Measurements from ENCODE around the gene CFAP126.
A peak's percentile ranks its signal among the peaks of the same experiment; 100 is the strongest.
"Not testable (repeated sequence)": the region's sequence is repeated elsewhere in the genome, so short reads cannot be mapped to it uniquely, and the experiment has no call there.

Gene CFAP126

DNA sequence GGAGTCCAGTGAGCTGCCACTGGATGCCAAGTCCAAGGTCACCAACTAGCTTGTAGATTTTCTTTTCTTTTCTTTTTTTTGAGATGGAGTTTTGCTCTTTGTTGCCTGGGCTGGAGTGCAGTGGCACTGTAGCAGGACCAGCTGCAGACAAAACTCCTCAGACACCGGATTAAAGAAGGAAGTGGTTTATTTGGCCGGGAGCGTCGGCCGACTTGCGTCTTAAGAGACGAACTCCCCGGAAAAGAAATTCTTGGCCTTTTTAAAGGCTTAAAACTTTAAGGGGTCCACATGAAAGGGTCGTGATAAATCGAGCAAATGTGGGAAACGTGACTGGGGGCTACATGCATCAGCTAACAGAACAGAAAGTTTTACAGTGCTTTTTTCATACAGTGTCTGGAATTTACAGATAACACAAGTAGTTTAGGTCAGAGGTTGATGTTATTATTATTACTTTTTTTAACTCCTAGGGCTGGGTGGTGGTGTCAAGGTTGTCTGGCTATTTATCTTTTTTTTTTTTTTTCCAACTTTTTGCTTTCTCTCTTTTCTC is 36.4 kb upstream of the CFAP126 start:
- no peak for DNase-seq (ENCODE audit: low read depth)
- H3K4me3 ChIP-seq (ENCODE audit: low read depth, low read length), result no peak overlapping the region
- TF ChIP-seq MYC (IDR thresholded peaks at IDR 0.05; ENCODE audit: low read depth, low read length), result no peak

DNA sequence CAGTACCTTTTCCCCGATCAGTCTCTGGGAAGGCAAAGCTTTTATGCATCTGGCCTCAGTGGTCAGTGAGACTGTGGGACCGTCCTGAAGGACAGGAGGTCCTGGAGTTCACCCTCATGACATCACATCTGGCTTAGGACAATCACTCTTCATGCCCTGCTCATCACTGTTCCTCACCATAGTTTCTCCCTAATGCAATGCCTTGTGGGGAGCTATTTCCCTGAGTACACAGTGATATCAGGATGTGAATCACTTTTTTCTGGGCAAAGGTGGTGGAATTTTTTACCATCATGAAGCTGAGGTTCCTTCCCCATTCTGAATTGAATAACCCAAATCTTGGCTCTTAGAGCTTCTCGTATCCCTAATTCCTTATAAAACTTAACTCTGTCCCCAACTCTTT is 34.8 kb upstream of the CFAP126 start:
- DNase-seq (ENCODE audit: low read depth), result no peak
- no peak overlapping the region for H3K4me3 ChIP-seq (ENCODE audit: low read depth, low read length)
- no peak for TF ChIP-seq MAX (IDR thresholded peaks at IDR 0.05; ENCODE audit: low read depth, low read length)
- no peak for TF ChIP-seq MYC (IDR thresholded peaks at IDR 0.05; ENCODE audit: low read depth, low read length)
- TF ChIP-seq, protein P1, sequence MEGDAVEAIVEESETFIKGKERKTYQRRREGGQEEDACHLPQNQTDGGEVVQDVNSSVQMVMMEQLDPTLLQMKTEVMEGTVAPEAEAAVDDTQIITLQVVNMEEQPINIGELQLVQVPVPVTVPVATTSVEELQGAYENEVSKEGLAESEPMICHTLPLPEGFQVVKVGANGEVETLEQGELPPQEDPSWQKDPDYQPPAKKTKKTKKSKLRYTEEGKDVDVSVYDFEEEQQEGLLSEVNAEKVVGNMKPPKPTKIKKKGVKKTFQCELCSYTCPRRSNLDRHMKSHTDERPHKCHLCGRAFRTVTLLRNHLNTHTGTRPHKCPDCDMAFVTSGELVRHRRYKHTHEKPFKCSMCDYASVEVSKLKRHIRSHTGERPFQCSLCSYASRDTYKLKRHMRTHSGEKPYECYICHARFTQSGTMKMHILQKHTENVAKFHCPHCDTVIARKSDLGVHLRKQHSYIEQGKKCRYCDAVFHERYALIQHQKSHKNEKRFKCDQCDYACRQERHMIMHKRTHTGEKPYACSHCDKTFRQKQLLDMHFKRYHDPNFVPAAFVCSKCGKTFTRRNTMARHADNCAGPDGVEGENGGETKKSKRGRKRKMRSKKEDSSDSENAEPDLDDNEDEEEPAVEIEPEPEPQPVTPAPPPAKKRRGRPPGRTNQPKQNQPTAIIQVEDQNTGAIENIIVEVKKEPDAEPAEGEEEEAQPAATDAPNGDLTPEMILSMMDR (IDR thresholded peaks at IDR 0.05; ENCODE audit: low read depth, low read length), result no peak
- no peak for TF ChIP-seq POLR2A (IDR thresholded peaks at IDR 0.05; ENCODE audit: extremely low read depth, insufficient read length)

GRCh38 chr1:161399257-161399998 is 31.8 kb upstream of the CFAP126 start:
- TF ChIP-seq MAX (IDR thresholded peaks at IDR 0.05; ENCODE audit: low read depth, low read length), result no peak
- TF ChIP-seq, protein P1 (IDR thresholded peaks at IDR 0.05; ENCODE audit: low read depth, low read length), result peak; percentile 44
- no peak for TF ChIP-seq MYC (IDR thresholded peaks at IDR 0.05; ENCODE audit: low read depth, low read length)
- TF ChIP-seq POLR2A (IDR thresholded peaks at IDR 0.05; ENCODE audit: extremely low read depth, insufficient read length), result peak; percentile 56
- DNase-seq (ENCODE audit: low read depth), result peak; percentile 93
- H3K4me3 ChIP-seq (ENCODE audit: low read depth, low read length), result peak overlapping the region; percentile 82

DNA sequence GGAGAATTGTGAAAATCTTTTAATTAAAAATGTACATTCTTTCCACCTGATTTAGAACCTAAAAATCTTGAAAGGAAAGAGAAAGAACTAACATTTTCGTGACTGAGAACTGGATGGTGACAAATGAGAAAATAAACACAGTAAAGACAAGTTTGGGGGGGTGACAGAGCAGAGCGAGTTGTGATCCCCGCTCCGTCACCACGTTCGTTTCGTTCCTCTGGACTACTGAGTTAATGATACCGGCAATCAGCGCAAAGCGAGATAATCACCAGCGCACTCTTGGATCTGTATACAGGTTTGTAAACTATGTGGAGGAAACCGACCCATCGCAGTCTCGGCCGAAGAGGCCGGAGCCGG is 31.2 kb upstream of the CFAP126 start:
- peak overlapping the region; percentile 82 for H3K4me3 ChIP-seq (ENCODE audit: low read depth, low read length)
- TF ChIP-seq MYC (IDR thresholded peaks at IDR 0.05; ENCODE audit: low read depth, low read length), result no peak
- no peak for TF ChIP-seq MAX (IDR thresholded peaks at IDR 0.05; ENCODE audit: low read depth, low read length)
- TF ChIP-seq, protein P1 (IDR thresholded peaks at IDR 0.05; ENCODE audit: low read depth, low read length), result no peak
- no peak for TF ChIP-seq POLR2A (IDR thresholded peaks at IDR 0.05; ENCODE audit: extremely low read depth, insufficient read length)
- no peak for DNase-seq (ENCODE audit: low read depth)

DNA sequence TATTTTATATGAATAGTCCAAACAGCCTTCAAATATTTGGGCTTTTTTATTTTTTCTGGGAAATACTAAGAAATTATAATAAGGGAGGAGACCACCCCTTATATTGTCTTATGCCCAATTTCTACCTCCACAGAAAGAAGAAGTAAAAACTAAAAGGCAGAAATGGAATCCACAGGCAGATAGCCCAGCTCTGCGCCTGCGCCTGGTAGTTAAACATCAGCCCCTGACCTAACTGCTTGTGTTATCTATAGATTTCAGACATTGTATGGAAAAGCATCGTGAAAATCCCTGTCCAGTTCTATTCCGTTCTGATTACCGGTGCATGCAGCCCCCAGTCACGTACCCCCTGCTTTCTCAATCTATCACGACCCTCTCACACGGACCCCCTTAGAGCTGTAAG is 29.4 kb upstream of the CFAP126 start:
- H3K4me3 ChIP-seq (ENCODE audit: low read depth, low read length); DNase-seq (ENCODE audit: low read depth): not testable (repeated sequence)

- H3K4me3 ChIP-seq (ENCODE audit: low read depth, low read length), result no peak overlapping the region
- no peak for TF ChIP-seq MYC (IDR thresholded peaks at IDR 0.05; ENCODE audit: low read depth, low read length)
- TF ChIP-seq, protein P1 (IDR thresholded peaks at IDR 0.05; ENCODE audit: low read depth, low read length), result no peak
- no peak for TF ChIP-seq POLR2A (IDR thresholded peaks at IDR 0.05; ENCODE audit: extremely low read depth, insufficient read length)
- TF ChIP-seq MAX (IDR thresholded peaks at IDR 0.05; ENCODE audit: low read depth, low read length), result no peak
- DNase-seq (ENCODE audit: low read depth), result no peak
Observed at GRCh38 chr1:161393151-161393550, 25.5 kb upstream of the CFAP126 start.

DNA sequence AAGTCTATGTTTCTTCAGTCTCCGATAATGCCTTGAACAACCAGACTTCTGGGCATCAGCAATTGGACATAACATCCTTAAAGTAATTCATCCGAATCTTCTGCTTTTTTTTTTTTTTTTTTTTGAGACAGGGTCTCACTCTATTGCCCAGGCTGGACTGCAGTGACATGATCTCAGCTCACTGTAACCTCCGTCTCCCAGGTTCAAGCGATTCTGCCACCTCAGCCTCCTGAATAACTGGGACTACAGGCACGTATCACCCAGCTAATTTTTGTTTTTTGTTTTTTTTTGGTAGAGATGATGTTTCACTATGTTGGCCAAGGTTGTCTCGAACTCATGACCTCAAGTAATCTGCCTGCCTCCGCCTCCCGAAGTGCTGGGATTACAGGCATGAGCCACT is 23.9 kb upstream of the CFAP126 start:
- no peak overlapping the region for H3K4me3 ChIP-seq (ENCODE audit: low read depth, low read length)
- no peak for TF ChIP-seq POLR2A (IDR thresholded peaks at IDR 0.05; ENCODE audit: extremely low read depth, insufficient read length)
- TF ChIP-seq MYC (IDR thresholded peaks at IDR 0.05; ENCODE audit: low read depth, low read length), result no peak
- TF ChIP-seq, protein P1 (IDR thresholded peaks at IDR 0.05; ENCODE audit: low read depth, low read length), result no peak
- TF ChIP-seq MAX (IDR thresholded peaks at IDR 0.05; ENCODE audit: low read depth, low read length), result no peak
- DNase-seq (ENCODE audit: low read depth), result no peak

DNA sequence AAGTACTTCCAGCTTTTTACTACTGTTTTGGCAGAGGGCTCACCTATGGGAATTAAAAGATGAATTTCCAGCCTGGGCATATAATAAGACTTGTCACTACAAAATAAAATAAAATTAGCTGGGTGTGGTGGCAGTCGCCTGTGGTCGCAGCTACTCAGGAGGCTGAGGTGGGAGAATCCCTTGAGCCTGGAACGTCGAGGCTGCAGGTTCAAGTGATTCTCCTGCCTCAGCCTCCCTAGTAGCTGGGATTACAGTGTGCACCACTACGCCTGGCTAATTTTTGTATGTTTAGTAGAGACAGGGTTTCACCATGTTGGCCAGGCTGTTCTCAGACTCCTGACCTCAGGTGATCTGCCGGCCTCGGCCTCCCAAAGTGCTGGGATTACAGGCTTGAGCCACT is 23.5 kb upstream of the CFAP126 start:
- not testable (repeated sequence) for H3K4me3 ChIP-seq (ENCODE audit: low read depth, low read length); DNase-seq (ENCODE audit: low read depth)
